Stimulated activated effector memory CD8-positive, alpha-beta T cell treated with anti-CD3 and anti-CD28 coated beads, Interleukin-12 subunit alpha, Interleukin-12 subunit beta, amount 100 ng/mL, for 72 hours (primary cell): ENCODE measurements around the gene MIPEP.

Experiments
- ATAC-seq: fragments of 150-1000 bp; cut with Tn5 transposase; 2 replicates; pipeline ENCODE4 v1.10.0; 2021
- DNase-seq, 2 donors: peaks; one replicate each; pipeline ENCODE4 v3.0.0; 2021 to 2022; ENCODE audit warnings: low spot score in 2 of 2
- H3K27ac Mint-ChIP-seq: one replicate; pipeline ENCODE4 v1.8.0; 2022; ENCODE audit warnings: mild to moderate bottlenecking, mixed read lengths
- H3K36me3 Mint-ChIP-seq: one replicate; pipeline ENCODE4 v1.8.0; 2022; ENCODE audit warnings: mild to moderate bottlenecking, mixed read lengths
- H3K4me1 Mint-ChIP-seq: one replicate; pipeline ENCODE4 v1.8.0; 2022; ENCODE audit warnings: mixed read lengths
- H3K4me3 Mint-ChIP-seq: one replicate; pipeline ENCODE4 v1.8.0; 2022; ENCODE audit warnings: mild to moderate bottlenecking, mixed read lengths
- H3K9me3 Mint-ChIP-seq: one replicate; pipeline ENCODE4 v1.8.0; 2022; ENCODE audit warnings: mixed read lengths

Gene MIPEP

DNA sequence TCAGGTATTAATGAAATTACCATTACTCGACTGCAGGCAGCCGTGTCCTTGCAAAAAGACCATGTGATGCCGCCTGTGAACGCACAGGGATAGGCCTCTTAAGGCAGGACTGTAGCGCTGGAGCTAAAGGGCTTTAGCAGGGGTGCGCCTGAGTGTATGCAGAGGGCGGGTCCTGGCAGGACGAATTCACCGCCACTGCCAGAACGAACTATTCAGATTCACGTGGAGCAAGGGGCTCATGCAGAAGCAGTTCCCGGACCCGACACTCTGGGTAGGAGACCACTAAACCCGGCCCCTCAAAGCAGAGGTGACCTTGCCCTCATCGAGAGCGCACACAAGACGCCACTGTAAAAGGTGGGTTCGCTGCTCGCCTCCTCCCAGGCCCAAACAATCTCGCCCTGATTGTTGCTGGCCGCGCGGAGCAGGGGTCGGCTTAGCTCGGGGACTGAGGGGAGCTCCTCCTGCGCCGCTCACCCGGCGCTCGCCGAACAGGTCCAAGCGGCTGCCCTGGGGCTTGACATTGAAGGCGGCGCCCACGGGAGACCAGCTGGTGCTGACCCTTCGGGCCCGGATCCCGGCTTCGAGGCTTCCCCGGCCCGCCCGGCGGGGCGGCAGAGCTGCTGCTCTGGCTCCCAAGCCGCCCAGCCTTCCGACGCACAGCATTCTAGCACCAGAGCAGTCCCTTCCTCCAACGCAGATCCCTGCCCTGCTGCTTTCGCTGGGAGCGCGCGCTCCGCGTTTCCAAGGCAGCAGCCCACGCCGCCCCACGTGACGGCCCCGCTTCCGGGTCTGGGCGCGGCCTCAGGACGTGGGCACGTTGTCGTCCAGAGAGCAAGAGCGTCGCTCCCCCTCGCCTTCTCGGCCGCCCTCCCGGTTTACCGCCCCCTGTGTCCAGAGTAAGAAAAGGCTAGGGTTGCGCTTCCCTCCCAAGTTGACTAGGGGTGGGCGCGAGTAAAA, at the start of gene MIPEP:
MIPEP (minus strand) TSS at position 743 of the 957 bp plus-strand sequence; CDS start at position 663, 80 bp downstream.
- Mint-ChIP-seq H3K36me3 (peaks cover 21% of the 10 kb centered on the region), H3K4me1 (peaks cover 24% of the 10 kb centered on the region), H3K9me3 (no peaks in the 10 kb centered on the region), H3K4me3 (peak within 1 kb of the TSS; percentile 85), H3K27ac (peak within 1 kb of the TSS; percentile 81)
- DNase-seq: peak; percentile 81 to 95
- ATAC-seq: peak; percentile 97

DNA sequence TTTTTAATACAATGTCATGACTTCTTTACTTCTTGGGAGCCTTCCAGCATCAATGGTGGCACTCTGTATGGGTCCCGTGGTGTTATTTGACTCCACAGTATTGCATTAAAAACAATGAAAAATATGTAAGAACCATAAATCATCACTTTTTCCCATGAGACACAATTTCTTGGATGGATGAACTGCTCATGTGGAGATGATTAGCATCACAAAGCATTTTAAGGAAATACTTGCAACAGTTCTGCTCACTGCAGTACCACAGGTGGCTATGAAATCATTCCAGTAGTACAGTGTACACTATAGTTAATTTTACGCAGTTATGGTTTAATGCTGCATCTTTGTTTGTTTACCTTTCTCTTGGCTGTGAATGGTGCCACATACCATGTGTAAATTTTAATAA, 45.3 kb upstream of the MIPEP start:
- Mint-ChIP-seq H3K9me3 (peaks cover 6% of the 10 kb centered on the region), H3K4me1 (no peaks in the 10 kb centered on the region), H3K27ac (no peak overlapping the region), H3K36me3 (no peaks in the 10 kb centered on the region), H3K4me3 (no peak overlapping the region)
- ATAC-seq (no peak), DNase-seq (no peak)

DNA sequence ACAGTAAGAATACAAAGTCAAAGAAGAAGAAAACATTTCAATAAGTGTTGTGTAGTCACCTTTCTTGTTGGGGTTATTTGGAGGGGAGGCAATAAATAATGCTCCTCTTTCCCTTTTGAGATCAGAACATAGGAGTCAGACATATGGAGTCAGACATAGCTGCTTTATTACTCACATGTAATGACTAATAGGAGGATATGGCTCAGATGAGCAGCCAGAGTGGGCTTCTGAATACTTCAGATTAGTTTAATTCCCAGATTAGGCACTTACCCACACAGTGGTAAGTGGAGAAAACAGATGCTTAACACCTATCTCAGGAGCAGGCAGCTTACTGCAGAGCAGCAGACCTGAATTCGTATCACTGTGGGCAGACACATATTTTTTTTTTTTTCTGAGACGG, 39.8 kb upstream of the MIPEP start:
- Mint-ChIP-seq H3K9me3 (no peaks in the 10 kb centered on the region), H3K27ac (no peak overlapping the region), H3K36me3 (no peaks in the 10 kb centered on the region)

DNA sequence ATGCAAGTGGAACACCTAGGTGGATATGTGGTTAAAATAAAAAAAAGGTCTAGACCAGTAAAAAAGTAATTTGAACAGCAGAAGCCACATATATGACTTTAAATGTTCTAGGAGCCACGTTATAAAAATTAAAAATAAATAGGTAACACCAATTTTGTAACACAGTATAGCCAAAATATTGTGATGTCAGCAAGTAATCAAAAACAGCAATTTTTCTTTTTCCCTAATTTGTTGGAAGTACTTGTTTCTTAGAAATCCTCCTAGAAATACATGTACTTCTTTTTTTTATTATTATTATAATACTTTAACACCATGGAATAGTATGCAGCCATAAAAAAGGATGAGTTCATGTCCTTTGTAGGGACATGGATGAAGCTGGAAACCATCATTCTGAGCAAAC, 33.8 kb upstream of the MIPEP start:
- Mint-ChIP-seq H3K4me3 (no peak overlapping the region), H3K9me3 (no peaks in the 10 kb centered on the region), H3K27ac (no peak overlapping the region), H3K36me3 (no peaks in the 10 kb centered on the region), H3K4me1 (peaks cover 6% of the 10 kb centered on the region)
- no peak for DNase-seq
- no peak for ATAC-seq

More for the DNA sequence above, 39.8 kb upstream of the MIPEP start:
- H3K4me3 Mint-ChIP-seq: no peak overlapping the region
- H3K4me1 Mint-ChIP-seq: no peaks in the 10 kb centered on the region
- ATAC-seq: peak; percentile 84
- DNase-seq: no peak

DNA sequence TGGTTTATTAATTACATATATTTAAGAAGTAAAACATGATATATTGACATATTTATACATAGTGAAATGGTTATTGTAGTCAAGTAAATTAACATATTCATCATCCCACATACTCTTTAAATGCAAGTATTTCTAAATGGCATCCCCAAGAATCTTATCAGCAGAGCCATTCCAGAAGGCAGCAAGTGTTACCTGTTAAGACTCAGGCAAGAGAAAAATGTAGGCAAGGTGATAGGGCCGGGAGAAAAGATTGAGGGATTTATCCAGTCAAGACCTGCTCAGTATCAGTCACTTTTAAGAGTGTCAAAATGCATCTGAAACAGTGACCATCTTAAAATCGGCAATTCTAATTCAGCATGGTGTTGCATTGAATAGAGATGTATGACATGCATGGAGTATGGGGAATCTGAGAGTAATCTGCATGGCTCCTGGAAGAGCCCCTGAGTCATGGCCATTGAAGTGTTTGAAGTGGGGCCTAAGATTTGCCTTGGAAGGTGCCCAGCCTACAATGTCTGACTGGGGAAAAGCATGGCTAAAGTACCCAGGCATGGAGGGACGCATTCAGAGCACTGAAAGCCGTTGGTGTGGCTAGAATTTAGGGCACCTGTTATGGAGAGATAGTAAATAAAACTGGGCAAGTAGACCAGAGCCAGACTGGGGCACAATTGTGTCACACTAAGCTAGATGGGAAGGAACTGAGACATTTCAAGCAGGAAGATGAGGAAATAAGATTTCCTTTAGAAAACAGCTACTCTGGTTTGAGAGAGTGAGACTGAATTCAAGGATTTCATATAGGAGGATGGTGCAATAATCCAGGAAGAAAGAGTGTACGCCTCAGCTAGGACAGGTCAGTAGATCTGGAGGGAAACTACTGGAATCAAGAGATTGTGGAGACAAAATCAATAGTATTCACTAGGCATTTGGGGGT, 33.1 kb upstream of the MIPEP start:
- H3K4me3 Mint-ChIP-seq: no peak overlapping the region
- peaks cover 6% of the 10 kb centered on the region for H3K4me1 Mint-ChIP-seq
- H3K36me3 Mint-ChIP-seq: no peaks in the 10 kb centered on the region
- no peak for DNase-seq
- no peak for ATAC-seq
- no peak overlapping the region for H3K27ac Mint-ChIP-seq
- H3K9me3 Mint-ChIP-seq: no peaks in the 10 kb centered on the region

DNA sequence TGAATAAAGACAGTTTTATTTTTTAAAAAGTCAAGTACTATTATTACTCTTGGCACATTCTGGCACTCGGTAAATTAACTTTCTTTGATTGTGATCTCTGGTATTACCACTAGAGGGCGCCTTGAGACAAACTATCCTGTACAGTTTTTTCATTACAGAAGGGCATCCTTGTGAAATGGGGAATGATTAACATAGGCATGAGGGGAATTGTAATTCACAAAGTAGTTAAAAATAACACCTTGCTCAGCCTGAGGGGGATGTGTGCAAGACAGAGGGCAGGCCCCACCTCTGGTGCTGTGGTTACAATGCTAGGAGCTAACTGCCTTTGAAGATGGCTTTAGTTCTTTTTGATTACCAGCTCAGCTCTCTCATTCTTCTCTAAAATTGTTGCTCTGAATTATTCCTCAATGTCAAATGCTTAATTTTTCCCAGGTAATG, 32.3 kb upstream of the MIPEP start:
- DNase-seq: peak in 1 of 2 donors; percentile 11
- no peaks in the 10 kb centered on the region for H3K9me3 Mint-ChIP-seq
- peak; percentile 54 for ATAC-seq

DNA sequence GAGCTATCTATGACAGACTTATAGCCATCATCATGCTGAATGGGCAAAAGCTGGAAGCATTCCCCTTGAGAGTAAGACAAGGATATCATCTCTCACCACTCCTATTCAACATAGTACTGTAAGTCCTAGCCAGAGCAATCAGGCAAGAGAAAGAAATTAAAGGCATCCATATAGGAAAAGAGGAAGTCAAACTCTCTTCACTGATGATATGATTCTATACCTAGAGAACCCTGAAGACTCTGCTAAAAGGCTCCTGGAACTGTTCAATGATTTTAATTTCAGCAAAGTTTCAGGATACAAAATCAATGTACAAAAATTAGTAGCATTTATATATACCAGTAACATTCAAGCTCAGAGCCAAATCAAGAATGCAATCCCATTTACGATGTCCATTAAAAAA, 29.8 kb upstream of the MIPEP start:
- no peak overlapping the region for H3K27ac Mint-ChIP-seq
- ATAC-seq: no peak
- no peaks in the 10 kb centered on the region for H3K36me3 Mint-ChIP-seq
- no peaks in the 10 kb centered on the region for H3K9me3 Mint-ChIP-seq
- no peak overlapping the region for H3K4me3 Mint-ChIP-seq
- no peak for DNase-seq
- peaks cover 6% of the 10 kb centered on the region for H3K4me1 Mint-ChIP-seq

More for the DNA sequence above, 32.3 kb upstream of the MIPEP start:
- Mint-ChIP-seq H3K27ac (no peak overlapping the region), H3K4me3 (no peak overlapping the region), H3K36me3 (no peaks in the 10 kb centered on the region), H3K4me1 (peaks cover 6% of the 10 kb centered on the region)

DNA sequence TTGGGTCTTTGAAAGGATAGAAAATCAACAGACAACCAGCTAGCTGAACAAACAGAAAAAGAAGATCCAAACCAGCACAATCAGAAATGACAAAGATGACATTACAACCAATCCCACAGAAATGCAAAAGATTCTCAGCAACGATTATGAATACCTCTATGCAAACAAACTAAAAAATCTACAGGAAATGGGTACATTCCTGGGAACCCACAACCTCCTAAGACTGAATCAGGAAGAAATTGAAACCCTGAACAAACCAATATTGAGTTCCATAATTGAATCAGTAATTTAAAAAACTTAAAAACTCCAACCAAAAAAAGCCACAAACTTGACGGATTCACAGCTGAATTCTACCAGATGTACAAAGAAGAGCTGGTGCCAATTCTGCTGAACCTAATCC, 29.0 kb upstream of the MIPEP start:
- Mint-ChIP-seq H3K9me3 (no peaks in the 10 kb centered on the region), H3K36me3 (no peaks in the 10 kb centered on the region), H3K27ac (no peak overlapping the region), H3K4me3 (no peak overlapping the region), H3K4me1 (peaks cover 6% of the 10 kb centered on the region)
- DNase-seq (no peak), ATAC-seq (no peak)

DNA sequence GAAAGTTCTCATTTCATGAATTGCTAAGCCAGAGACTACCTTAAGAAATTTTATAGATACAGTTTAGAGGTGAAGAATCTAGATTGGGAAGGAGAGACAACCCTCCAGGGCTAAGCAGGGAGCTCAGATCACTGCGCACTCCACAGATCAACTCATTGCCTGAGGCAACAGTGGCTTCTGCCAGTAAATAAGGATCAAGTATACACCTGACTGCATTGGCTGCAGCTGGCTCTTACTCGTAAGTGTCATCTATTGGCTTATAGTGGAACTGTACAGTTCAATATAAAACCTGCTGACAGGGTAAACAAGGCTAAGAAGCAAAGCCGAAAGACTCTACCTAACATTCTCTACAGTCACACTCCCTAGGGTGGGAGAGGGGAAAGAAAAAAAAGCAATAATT, 26.1 kb upstream of the MIPEP start:
- Mint-ChIP-seq H3K4me3 (no peak overlapping the region), H3K9me3 (no peaks in the 10 kb centered on the region), H3K27ac (no peak overlapping the region), H3K4me1 (peaks cover 6% of the 10 kb centered on the region), H3K36me3 (no peaks in the 10 kb centered on the region)
- ATAC-seq: no peak
- DNase-seq: no peak

DNA sequence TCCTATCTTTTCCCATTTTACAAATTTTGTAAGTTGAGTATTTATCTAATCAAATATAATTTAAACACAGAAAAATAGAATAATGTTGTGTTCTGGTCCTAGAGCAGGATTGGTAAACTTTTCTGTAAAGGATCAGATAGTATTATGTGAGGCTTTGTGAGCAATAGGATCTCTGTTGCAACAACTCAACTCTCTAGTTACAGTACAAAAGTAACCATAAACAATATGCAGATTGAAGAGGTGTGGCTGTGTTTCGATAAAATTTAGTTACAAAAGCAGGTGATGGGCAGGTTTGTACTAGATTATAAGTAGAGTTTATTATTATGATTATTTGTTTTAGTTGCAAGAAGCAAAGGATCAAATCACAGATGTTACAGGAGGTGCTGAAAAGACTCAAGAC, 23.3 kb upstream of the MIPEP start:
- Mint-ChIP-seq H3K36me3 (no peaks in the 10 kb centered on the region), H3K9me3 (no peaks in the 10 kb centered on the region)
- no peak for ATAC-seq

DNA sequence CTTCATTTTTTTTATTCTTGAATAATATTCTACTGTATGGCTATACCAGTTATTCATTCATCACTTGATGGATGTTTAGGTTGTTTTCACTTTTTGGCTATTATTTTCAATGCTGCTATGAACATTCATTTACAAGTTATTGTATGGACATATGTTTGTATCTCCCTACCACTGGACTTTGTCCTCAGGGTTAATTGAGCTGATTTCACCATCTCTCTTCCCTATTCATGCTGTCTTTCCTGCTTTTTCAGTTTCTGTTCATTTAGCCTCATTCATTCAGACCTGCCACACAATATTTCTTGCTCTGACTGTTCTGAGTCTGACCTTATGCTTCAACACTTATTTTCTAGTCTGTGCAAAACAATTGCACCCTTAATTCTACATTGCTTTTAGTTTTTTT, 20.4 kb upstream of the MIPEP start:
- Mint-ChIP-seq H3K27ac (no peak overlapping the region), H3K4me1 (peaks cover 6% of the 10 kb centered on the region), H3K9me3 (no peaks in the 10 kb centered on the region), H3K4me3 (no peak overlapping the region), H3K36me3 (no peaks in the 10 kb centered on the region)
- no peak for DNase-seq
- ATAC-seq: no peak

More for the DNA sequence above, 23.3 kb upstream of the MIPEP start:
- Mint-ChIP-seq H3K4me1 (peaks cover 6% of the 10 kb centered on the region), H3K27ac (no peak overlapping the region), H3K4me3 (no peak overlapping the region)
- no peak for DNase-seq

DNA sequence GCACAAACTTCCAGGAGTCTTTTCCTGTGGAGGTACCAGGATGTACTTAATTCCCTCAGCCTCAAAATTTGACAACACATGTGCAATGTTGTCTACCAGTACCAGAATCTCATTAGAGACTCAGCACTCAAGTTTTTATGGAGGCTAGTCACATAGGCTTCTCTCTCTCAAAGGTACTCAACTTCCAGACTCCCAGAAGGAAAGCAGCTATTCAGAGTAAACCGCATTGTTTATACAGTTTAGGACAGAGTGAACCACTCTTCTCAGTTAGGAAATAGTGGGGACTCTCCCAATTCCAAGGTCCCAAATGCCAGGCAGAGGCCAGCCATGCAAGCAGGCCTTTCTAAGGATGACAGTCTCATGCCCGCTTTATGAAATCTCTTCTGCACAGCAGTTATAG, 16.6 kb upstream of the MIPEP start:
- no peak overlapping the region for H3K4me3 Mint-ChIP-seq
- no peaks in the 10 kb centered on the region for H3K4me1 Mint-ChIP-seq
- DNase-seq: no peak
- ATAC-seq: no peak
- no peaks in the 10 kb centered on the region for H3K9me3 Mint-ChIP-seq
- H3K27ac Mint-ChIP-seq: no peak overlapping the region
- H3K36me3 Mint-ChIP-seq: no peaks in the 10 kb centered on the region

DNA sequence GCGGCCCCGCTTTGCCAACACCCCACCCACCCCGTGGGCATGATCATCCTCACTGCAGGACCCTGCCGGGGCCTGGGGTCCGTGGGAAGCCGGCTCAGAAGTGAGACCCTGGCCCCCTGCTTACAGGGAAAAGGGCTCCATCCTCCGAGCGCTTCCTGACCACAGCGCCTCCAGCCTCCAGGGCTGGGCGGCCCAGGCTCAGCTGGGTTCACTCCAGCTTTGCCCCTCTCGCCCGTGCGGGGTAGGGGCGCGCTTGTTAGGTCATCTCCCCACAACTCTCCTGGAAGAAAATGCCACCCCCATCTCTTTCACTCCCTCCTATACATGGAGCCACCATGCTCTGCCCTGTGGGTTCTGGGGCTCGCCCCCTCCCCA, 14.7 kb upstream of the MIPEP start:
- DNase-seq (no peak), ATAC-seq (no peak)
- peak overlapping the region; percentile 16 for H3K4me3 Mint-ChIP-seq
- no peak overlapping the region for H3K27ac Mint-ChIP-seq
- H3K9me3 Mint-ChIP-seq: no peaks in the 10 kb centered on the region
- H3K4me1 Mint-ChIP-seq: no peaks in the 10 kb centered on the region
- no peaks in the 10 kb centered on the region for H3K36me3 Mint-ChIP-seq

DNA sequence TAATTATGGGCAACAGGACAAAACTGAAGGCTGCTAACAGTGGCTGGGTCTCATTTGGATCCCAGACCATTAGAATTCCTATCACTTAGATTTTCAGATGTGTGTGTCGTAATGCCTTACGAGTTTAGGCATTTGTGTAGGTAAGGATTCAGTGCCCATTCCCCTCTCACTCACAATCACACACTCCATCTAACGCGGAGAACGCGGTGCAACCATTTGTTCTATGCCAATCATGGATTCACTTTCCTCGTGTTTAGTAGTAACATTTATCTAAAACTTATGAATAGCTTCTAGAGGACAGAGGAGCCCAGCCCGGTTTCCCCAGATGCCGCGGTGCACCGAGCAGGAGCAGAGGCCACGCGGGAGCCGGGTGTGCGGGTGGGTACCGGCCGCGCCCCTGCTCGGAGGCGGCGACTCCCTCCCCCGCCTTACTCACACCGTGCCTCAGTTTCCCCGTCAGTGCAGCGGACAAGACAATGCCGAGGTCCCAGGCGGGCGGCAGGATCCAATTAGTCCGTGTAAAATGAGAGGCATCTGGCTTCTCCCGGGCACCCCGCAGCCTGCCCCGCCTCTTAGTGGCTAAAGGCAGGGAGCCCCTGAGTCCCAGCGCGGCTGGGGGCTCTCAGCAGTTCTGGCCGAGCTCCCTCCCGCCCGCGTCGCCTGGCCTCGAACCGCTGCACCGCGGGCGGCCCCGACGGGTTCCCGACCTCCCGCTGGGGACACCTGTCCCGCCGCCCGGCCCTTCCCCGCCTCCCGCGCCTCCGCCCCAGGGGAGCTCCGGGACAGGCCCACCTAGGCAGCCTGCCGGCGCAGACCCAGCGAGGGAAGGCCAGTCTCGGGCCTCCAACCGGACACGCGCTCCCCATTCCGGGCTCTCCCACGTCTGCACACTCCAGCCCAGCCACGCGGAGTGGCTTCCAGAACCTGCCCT, 14.0 kb upstream of the MIPEP start:
- H3K4me1 Mint-ChIP-seq: no peaks in the 10 kb centered on the region
- ATAC-seq (no peak), DNase-seq (no peak)
- H3K4me3 Mint-ChIP-seq: peak overlapping the region; percentile 16
- H3K36me3 Mint-ChIP-seq: no peaks in the 10 kb centered on the region
- H3K27ac Mint-ChIP-seq: no peak overlapping the region
- H3K9me3 Mint-ChIP-seq: no peaks in the 10 kb centered on the region

DNA sequence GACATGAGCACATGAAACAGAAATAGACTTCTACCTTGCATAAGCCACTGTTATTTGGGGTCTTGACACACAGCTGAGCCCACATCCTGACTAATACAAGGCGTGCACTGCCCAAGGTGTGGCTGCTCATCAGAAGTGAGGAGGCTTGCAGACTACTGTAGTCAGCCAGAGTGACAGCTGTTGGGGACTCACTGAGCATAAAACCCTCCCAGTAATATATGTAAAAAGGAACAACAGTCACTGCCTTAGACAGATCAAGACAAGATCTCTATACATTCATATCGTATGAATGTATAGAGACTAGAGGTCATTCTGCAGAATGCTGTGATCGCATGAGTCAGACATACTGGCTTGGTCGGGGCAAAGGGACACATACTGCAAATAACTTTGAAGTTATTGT, 12.2 kb upstream of the MIPEP start:
- H3K27ac Mint-ChIP-seq: no peak overlapping the region
- H3K9me3 Mint-ChIP-seq: no peaks in the 10 kb centered on the region
- H3K4me3 Mint-ChIP-seq: no peak overlapping the region
- H3K4me1 Mint-ChIP-seq: no peaks in the 10 kb centered on the region
- DNase-seq: no peak
- peak; percentile 79 for ATAC-seq
- no peaks in the 10 kb centered on the region for H3K36me3 Mint-ChIP-seq
